Glutamatergic neuron (in vitro differentiated cells): ENCODE results near the gene GNG8. TPM values are rescaled to one million over a fixed set of nuclear protein-coding genes. Genes with fewer than 3 reads are reported as not detected.

Experiments
- DNase-seq: peaks from one replicate; pipeline ENCODE4 v3.0.0; 2022
- H3K27ac Mint-ChIP-seq: one replicate; pipeline ENCODE4 v1.8.0; 2020; ENCODE audit warnings: mild to moderate bottlenecking, mixed read lengths, inconsistent platforms; ENCODE audit not compliant: unreplicated experiment
- H3K27me3 Mint-ChIP-seq: one replicate; pipeline ENCODE4 v1.8.0; 2020; ENCODE audit warnings: mild to moderate bottlenecking, moderate library complexity, mixed read lengths, inconsistent platforms; ENCODE audit not compliant: unreplicated experiment
- H3K36me3 Mint-ChIP-seq: one replicate; pipeline ENCODE4 v1.8.0; 2020; ENCODE audit warnings: mild to moderate bottlenecking, mixed read lengths, inconsistent platforms; ENCODE audit not compliant: unreplicated experiment
- H3K4me1 Mint-ChIP-seq: one replicate; pipeline ENCODE4 v1.8.0; 2020; ENCODE audit warnings: mild to moderate bottlenecking, low read depth, mixed read lengths, inconsistent platforms; ENCODE audit not compliant: unreplicated experiment
- H3K4me3 Mint-ChIP-seq: one replicate; pipeline ENCODE4 v1.8.0; 2020; ENCODE audit warnings: mild to moderate bottlenecking, mixed read lengths, inconsistent platforms; ENCODE audit not compliant: unreplicated experiment
- H3K9me3 Mint-ChIP-seq: one replicate; pipeline ENCODE4 v1.8.0; 2020; ENCODE audit warnings: mild to moderate bottlenecking, moderate library complexity, mixed read lengths, inconsistent platforms; ENCODE audit not compliant: unreplicated experiment
- CTCF ChIP-seq: fragments of 200-600 bp; sonication (generic); IDR thresholded peaks from one replicate; pipeline ENCODE4 v1.5.0; 2021; ENCODE audit not compliant: partially characterized antibody, unreplicated experiment
- total RNA-seq: library from RNA; stranded (reverse); fragmentation: NEBNext Ultra II Directional; extraction: Animal tissue kit (Norgen Biotek cat#: 25700); gene quantifications from one replicate; pipeline ENCODE4 v1.2.1, GENCODE V29; 2021; ENCODE audit not compliant: unreplicated experiment

The GNG8 gene
- total RNA-seq, 1 donor from 2014 or later, result 54.6 TPM

DNA sequence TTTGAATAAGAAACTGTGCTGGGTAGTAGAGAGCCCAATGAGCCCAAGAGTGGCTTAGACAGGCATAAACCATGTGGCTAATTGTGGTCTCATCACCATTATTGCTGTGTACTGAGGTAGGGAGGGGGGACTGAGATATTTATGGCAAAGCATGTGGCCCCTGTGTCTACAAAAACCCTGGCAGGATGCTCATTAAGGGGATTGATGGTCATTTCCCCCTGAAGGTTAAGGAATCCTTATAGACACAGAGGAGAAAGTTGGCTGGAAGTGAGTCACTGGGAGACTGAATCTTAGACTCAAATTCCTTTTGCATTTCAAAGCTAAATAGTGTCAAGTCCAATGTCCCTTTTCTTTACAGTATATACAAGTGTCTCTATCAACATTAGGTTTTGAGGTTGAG is 34.8 kb upstream of the GNG8 start:
- H3K27ac Mint-ChIP-seq, result no peak overlapping the region
- no peak overlapping the region for H3K4me3 Mint-ChIP-seq
- TF ChIP-seq CTCF, result no peak
- H3K27me3 Mint-ChIP-seq, result peaks cover 5% of the 10 kb centered on the region
- H3K4me1 Mint-ChIP-seq, result no peaks in the 10 kb centered on the region
- no peak for DNase-seq
- no peaks in the 10 kb centered on the region for H3K9me3 Mint-ChIP-seq
- no peaks in the 10 kb centered on the region for H3K36me3 Mint-ChIP-seq

GRCh38 chr19:46668662-46669061 is 32.7 kb upstream of the GNG8 start:
- Mint-ChIP-seq H3K27me3 (peaks cover 3% of the 10 kb centered on the region), H3K27ac (no peak overlapping the region), H3K9me3 (no peaks in the 10 kb centered on the region), H3K4me3 (no peak overlapping the region), H3K36me3 (no peaks in the 10 kb centered on the region), H3K4me1 (peaks cover 1% of the 10 kb centered on the region)
- DNase-seq, result no peak
- no peak for TF ChIP-seq CTCF

DNA sequence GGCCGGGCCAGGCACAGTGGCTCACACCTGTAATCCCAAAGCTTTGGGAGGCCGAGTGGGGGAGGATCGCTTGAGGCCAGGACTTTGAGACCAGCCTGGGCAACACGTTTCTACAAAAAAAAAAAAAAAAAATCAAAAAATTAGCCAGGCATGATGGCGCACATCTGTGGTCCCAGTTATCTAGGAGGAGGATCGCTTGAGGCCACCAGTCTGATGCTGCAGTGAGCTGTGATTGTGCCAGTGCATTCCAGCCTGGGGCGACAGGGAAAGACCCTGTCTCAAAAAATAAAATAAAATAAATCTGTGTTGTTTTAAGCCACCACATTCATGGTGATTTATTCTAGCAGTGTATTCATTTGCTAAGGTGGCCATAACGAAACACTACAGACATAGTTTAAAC is 29.1 kb upstream of the GNG8 start:
- no peaks in the 10 kb centered on the region for H3K36me3 Mint-ChIP-seq
- H3K27me3 Mint-ChIP-seq, result peaks cover 2% of the 10 kb centered on the region
- peaks cover 2% of the 10 kb centered on the region for H3K9me3 Mint-ChIP-seq
- peaks cover 5% of the 10 kb centered on the region for H3K4me1 Mint-ChIP-seq
- DNase-seq, result no peak
- no peak for TF ChIP-seq CTCF
- H3K4me3 Mint-ChIP-seq, result no peak overlapping the region
- no peak overlapping the region for H3K27ac Mint-ChIP-seq

- Mint-ChIP-seq H3K27ac (peak overlapping the region; percentile 99), H3K9me3 (peaks cover 2% of the 10 kb centered on the region), H3K4me1 (peaks cover 5% of the 10 kb centered on the region), H3K36me3 (no peaks in the 10 kb centered on the region), H3K4me3 (peak overlapping the region; percentile 83), H3K27me3 (no peaks in the 10 kb centered on the region)
- peak; percentile 86 for DNase-seq
- peak; percentile 65 for TF ChIP-seq CTCF
Measured at GRCh38 chr19:46661735-46662592, 26.0 kb upstream of the GNG8 start.

GRCh38 chr19:46661020-46661731 is 25.2 kb upstream of the GNG8 start, which contains the start of gene DACT3:
Gene DACT3, minus strand, starts transcription at chr19:46661182. Its CDS starts 118 bp downstream, at chr19:46661064.
- peak; percentile 100 for DNase-seq
- H3K27me3 Mint-ChIP-seq, result no peaks in the 10 kb centered on the region
- H3K36me3 Mint-ChIP-seq, result peaks cover 4% of the 10 kb centered on the region
- no peak for TF ChIP-seq CTCF
- H3K4me3 Mint-ChIP-seq, result peak within 1 kb of the TSS; percentile 99
- peaks cover 5% of the 10 kb centered on the region for H3K4me1 Mint-ChIP-seq
- peak within 1 kb of the TSS; percentile 99 for H3K27ac Mint-ChIP-seq
- peaks cover 2% of the 10 kb centered on the region for H3K9me3 Mint-ChIP-seq
